Skin epidermis (tissue), 12 donors: Measurements from ENCODE around the gene TWIST2.

ENCODE experiments used
- H3K27ac ChIP-seq, 21 experiments: fragments of 200-600 bp; sonication (generic) in 11 of 21; one replicate each; pipeline ENCODE4 v1.5.0; 2020; ENCODE audit warnings: mild to moderate bottlenecking in 3 of 21, inconsistent platforms in 2 of 21, moderate library complexity in 2 of 21
- H3K4me3 ChIP-seq, 7 experiments: fragments of 200-600 bp; sonication (generic) in 2 of 7; one replicate each; pipeline ENCODE4 v1.5.0; 2020; ENCODE audit warnings: inconsistent platforms in 2 of 7, mild to moderate bottlenecking in 2 of 7, moderate library complexity in 1 of 7

Gene TWIST2

DNA sequence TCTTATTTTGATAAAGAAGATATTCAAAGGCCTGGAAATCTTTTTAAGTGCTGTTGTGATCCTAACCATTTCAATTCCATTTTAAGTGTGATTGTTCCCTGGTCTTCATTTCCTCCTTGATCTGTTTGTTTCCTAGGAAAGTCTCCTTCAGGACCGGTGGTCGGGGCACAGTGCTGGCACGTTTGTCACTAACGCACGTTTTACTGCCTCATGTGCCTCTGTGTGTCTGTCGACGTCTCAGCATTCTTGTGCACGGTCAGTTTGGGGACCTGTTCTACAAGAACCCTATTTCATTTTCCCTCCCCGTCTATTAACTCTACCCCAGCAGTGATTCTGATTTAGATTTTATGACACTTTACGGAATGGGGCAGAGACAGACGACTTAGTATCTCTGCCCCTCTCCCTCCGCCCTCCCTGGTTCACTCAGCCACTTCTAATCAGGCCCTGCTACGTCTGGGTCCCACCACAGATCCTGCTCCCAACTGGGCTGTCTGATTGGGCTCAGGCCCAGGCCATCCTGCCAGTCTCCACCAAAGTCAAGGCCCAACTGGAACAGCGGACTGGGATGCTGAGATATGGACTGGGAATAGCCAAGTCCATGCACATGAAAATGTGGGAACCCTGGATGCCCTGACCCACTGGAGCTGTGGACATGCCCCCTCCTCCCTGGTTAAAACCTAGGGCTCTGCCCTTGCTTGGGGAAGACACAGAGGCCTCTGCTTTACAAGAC lies 95.6 kb downstream of the TWIST2 start:
- H3K4me3 ChIP-seq = no peak overlapping the region
- no peak overlapping the region for H3K27ac ChIP-seq

GRCh38 chr2:238945433-238946150 lies 97.7 kb downstream of the TWIST2 start:
- H3K27ac ChIP-seq = no peak overlapping the region
- H3K4me3 ChIP-seq = no peak overlapping the region

GRCh38 chr2:238946318-238947242 lies 98.7 kb downstream of the TWIST2 start:
- Histone ChIP-seq H3K4me3 (no peak overlapping the region), H3K27ac (no peak overlapping the region)

DNA sequence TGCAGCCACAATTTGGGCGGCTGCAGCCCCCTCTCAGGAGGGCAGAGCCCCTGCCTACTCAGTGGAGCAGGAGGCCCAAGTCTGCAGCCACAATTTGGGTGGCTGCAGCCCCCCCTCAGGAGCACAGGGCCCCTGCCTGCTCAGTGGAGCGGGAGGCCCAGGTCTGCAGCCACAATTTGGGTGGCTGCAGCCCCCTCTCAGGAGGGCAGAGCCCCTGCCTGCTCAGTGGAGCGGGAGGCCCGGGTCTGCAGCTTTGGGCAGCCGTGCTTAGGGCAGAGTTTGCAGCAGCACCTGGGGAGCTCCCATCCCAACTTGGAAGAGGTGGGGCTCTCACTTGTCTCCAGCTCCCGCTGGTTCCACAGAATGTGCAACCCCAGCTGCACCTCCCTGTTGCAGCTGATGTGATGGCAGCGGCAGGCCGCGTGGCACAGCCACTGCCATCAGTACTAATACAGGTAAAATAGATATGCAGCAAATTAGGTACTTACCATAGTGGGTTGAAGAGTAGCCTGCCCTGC lies 99.4 kb downstream of the TWIST2 start:
- Histone ChIP-seq H3K4me3 (no peak overlapping the region), H3K27ac (no peak overlapping the region)

- Histone ChIP-seq H3K4me3 (no peak overlapping the region), H3K27ac (peak overlapping the region in 4 of 21 experiments; percentile 12 to 61 (median 43))
These were observed 100.2 kb downstream of the TWIST2 start for GRCh38 chr2:238947920-238948710.

DNA sequence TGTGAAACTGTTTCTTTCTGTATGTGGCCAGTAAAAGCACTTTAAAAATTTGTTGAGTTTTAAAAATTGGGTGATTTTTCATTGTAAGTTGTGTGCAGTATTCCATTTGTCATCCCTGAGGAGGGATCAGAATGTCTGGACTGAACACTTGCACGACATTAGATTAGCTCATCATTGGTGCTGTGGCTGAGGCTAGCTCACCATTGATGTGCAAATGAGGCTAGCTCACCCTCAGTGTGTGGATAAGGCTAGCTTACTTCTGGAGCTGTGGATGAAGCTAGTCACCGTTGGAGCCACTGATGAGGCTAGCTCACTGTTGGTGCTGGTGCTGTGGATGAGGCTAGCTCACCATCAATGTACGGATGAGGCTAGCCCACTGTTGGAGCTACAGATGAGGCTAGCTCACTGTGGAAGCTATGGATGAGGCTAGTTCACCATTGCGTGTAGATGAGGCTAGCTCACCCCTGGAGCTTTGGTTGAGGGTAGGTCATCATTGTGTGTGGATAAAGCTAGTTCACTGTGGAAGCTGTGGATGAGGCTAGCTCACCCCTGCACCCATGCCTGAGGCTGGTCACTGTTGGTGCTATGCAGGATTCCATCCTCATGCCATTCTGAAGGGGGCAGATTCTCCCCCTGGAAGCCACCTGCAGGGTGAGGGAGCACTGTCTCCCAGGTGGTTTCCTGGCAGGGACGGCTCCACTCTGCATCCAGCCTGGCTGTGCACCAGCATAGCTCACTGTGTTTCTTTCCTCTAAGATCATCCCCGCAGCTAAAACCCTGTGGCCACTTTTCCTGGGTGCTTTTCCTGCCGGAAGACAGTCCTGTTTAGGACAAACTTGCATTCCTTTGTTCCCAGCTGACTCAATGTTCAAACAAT lies 101.1 kb downstream of the TWIST2 start:
- Histone ChIP-seq H3K4me3 (no peak overlapping the region), H3K27ac (peak overlapping the region in 1 of 21 experiments; percentile 10)

DNA sequence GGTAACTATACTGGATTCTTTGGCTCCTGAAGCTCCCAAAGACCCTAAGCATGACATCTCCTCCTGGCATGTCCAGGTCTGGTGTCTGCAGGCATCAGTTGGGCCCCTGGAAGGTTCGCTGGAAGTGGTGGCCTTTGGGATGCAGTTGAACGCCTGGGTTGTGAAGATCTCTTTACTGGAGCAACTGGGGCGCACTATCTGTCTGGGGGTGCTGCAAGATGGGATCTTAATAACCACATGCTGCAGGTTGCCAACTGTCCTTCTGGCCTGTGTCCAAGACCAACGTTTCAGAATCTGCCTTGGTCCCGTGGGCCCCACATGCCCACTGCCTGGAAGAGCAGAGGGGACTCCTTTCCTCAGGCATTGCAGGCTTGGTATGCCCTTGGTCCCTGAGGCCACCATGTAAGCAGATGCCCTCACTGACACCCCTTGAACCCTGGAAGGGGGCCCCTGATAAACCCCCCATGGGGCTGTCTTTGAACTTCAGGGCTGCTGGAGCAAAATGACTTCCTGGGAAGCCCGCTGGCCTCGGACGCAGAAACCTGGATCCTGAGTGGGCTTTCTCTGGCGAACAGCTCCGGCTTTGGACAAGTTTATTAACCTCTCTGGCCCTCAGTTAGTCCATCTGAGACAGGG lies 101.9 kb downstream of the TWIST2 start:
- no peak overlapping the region for H3K4me3 ChIP-seq
- no peak overlapping the region for H3K27ac ChIP-seq

- Histone ChIP-seq H3K27ac (no peak overlapping the region), H3K4me3 (no peak overlapping the region)
These were observed 102.7 kb downstream of the TWIST2 start for GRCh38 chr2:238950551-238950950.

GRCh38 chr2:238952261-238952919 lies 104.5 kb downstream of the TWIST2 start:
- H3K27ac ChIP-seq = no peak overlapping the region
- H3K4me3 ChIP-seq = no peak overlapping the region

- Histone ChIP-seq H3K4me3 (no peak overlapping the region), H3K27ac (no peak overlapping the region)
These were observed 107.1 kb downstream of the TWIST2 start for GRCh38 chr2:238954841-238955591.

GRCh38 chr2:238955648-238956531 lies 108.0 kb downstream of the TWIST2 start:
- H3K27ac ChIP-seq = no peak overlapping the region
- no peak overlapping the region for H3K4me3 ChIP-seq

GRCh38 chr2:238956676-238957075 lies 108.8 kb downstream of the TWIST2 start:
- H3K27ac ChIP-seq = no peak overlapping the region
- H3K4me3 ChIP-seq = no peak overlapping the region
